ENCODE measurements around the gene CASP12. TPM values are rescaled to one million over a fixed set of nuclear protein-coding genes. Genes with fewer than 3 reads are reported as not detected.

The CASP12 gene
- polyA plus RNA-seq, 2 of the 4 experiments (the other 2 are of a cell fraction): not detected

GRCh38 chr11:104895634-104896033 is 2.6 kb downstream of the CASP12 start:
- DNase-seq (ENCODE audit: low read depth in 1 of 2, low spot score in 1 of 2): no peak
- CTCF ChIA-PET: no interaction called here
- H3K4me1 ChIP-seq: no peaks in the 10 kb centered on the region

GRCh38 chr11:104893876-104894275 is 4.4 kb downstream of the CASP12 start:
- DNase-seq (ENCODE audit: low read depth in 1 of 2, low spot score in 1 of 2) (no peak), ATAC-seq (no peak), FAIRE-seq (no peak)
- TF ChIP-seq RAD21 (conservative IDR thresholded peaks at IDR 0.05 in 1 of 2, IDR thresholded peaks at IDR 0.05 in 1 of 2) (no peak), CBX8 (IDR thresholded peaks at IDR 0.05) (no peak), BCL3 (IDR thresholded peaks at IDR 0.05) (no peak), CTCF (IDR thresholded peaks at IDR 0.05) (no peak), ZSCAN20 (CRISPR knock-in tag; IDR thresholded peaks at IDR 0.05) (no peak), MAX (IDR thresholded peaks at IDR 0.05) (no peak), SMC3 (IDR thresholded peaks at IDR 0.05) (no peak), HDAC2 (IDR thresholded peaks at IDR 0.05) (no peak), HEYL (CRISPR knock-in tag; IDR thresholded peaks at IDR 0.05) (no peak), SREBF2 (IDR thresholded peaks at IDR 0.05) (no peak), RARB (CRISPR knock-in tag; IDR thresholded peaks at IDR 0.05) (no peak)
- H3K4me3 ChIP-seq: no peak overlapping the region
- no peak overlapping the region for H3K27ac ChIP-seq
- ChIA-PET POLR2A (no interaction called here), CTCF (no interaction called here)
- H3K4me1 ChIP-seq: no peaks in the 10 kb centered on the region
- H3K4me2 ChIP-seq: no peak overlapping the region
- no peaks in the 10 kb centered on the region for H3K9me3 ChIP-seq
- WGBS (ENCODE audit: missing lambda C conversion rate): 87% methylated on average over 1 of the region's 1 CpG

More at GRCh38 chr11:104895634-104896033, 2.6 kb downstream of the CASP12 start:
- TF ChIP-seq HES2 (IDR thresholded peaks at IDR 0.05): no peak
- no peak for TF ChIP-seq RARB (CRISPR knock-in tag; IDR thresholded peaks at IDR 0.05)
- TF ChIP-seq PHF8 (IDR thresholded peaks at IDR 0.05; ENCODE audit: borderline replicate concordance, low read depth): no peak
- no peak for TF ChIP-seq ZNF302 (CRISPR knock-in tag; IDR thresholded peaks at IDR 0.05)
- TF ChIP-seq CBX8 (IDR thresholded peaks at IDR 0.05): no peak
- TF ChIP-seq CHD2 (IDR thresholded peaks at IDR 0.05; ENCODE audit: low read length, partially characterized antibody): no peak
- no peak for TF ChIP-seq TFCP2L1 (CRISPR knock-in tag; IDR thresholded peaks at IDR 0.05)
- TF ChIP-seq RFX5 (IDR thresholded peaks at IDR 0.05): no peak
- no peak for TF ChIP-seq ZC3H11A (IDR thresholded peaks at IDR 0.05)
- no peak for TF ChIP-seq MAX (IDR thresholded peaks at IDR 0.05)
- no peak for TF ChIP-seq ZSCAN20 (CRISPR knock-in tag; IDR thresholded peaks at IDR 0.05)
- no peak for TF ChIP-seq ZFP36 (IDR thresholded peaks at IDR 0.05; ENCODE audit: borderline replicate concordance, partially characterized antibody)
- no peak for TF ChIP-seq SMC3 (IDR thresholded peaks at IDR 0.05)
- TF ChIP-seq BCL3 (IDR thresholded peaks at IDR 0.05): no peak
- TF ChIP-seq HOXB5 (CRISPR knock-in tag; IDR thresholded peaks at IDR 0.05): no peak
- TF ChIP-seq RNF2 (IDR thresholded peaks at IDR 0.05; ENCODE audit: borderline replicate concordance, low read depth): no peak
- TF ChIP-seq POLR2AphosphoS2 (conservative IDR thresholded peaks at IDR 0.05; ENCODE audit: low read length): no peak
- no peak for TF ChIP-seq HOXB13 (CRISPR knock-in tag; IDR thresholded peaks at IDR 0.05; ENCODE audit: low read depth)
- no peak for TF ChIP-seq JUNB (IDR thresholded peaks at IDR 0.05)
- TF ChIP-seq ELK1 (IDR thresholded peaks at IDR 0.05; ENCODE audit: low read depth, low read length): no peak
- no peak overlapping the region for H3K4me2 ChIP-seq
- no peak for ATAC-seq
- no peaks in the 10 kb centered on the region for H3K9me3 ChIP-seq
- no peak overlapping the region for H3K4me3 ChIP-seq
- FAIRE-seq: no peak
- H3K27ac ChIP-seq: no peak overlapping the region
- 4% methylated on average over 2 of the region's 2 CpGs for whole genome bisulfite sequencing (ENCODE audit: missing lambda C conversion rate)
- POLR2A ChIA-PET: no interaction called here
